GM18508 (cell line): ENCODE data around the gene KLF9.

Experiments used
- ATAC-seq: cut with Tn5 transposase; IDR thresholded peaks from one replicate; pipeline ENCODE4 v1.9.1; 2021; ENCODE audit warnings: moderate number of reproducible peaks; ENCODE audit not compliant: insufficient read depth, unreplicated experiment

Gene KLF9

DNA sequence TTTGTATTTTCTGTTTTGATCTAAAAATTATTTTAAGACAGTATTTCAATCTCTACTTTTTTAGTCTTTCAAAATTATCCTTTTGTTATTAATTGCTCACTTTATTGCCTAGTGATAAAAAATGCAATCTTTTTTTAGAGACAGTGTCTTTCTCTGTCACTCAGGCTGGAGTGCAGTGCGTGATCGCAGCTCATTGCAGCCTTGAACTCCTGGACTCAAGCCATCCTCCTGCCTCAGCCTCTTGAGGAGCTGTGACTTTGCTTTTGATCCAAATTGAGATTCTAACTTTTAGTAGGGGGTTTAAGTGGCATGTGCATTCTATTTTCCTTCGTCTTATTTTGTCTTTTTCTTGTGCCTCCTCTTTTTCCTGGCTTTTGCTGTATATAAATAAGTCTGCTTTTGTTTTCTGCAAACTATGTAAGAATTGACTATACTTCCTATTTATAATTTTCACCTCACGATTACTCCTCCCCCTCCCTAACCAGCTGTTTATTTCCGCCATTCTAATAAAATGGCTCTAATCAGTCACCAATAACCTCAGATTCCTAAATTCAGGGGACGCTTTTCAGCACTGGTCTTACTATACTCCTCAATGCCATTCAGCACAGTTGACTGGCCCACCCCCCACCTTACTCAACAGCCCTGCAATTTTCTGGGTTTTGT, 32.3 kb downstream of the KLF9 start:
- no peak for ATAC-seq

GRCh38 chr9:70374962-70375618, 39.4 kb downstream of the KLF9 start:
- ATAC-seq: no peak

DNA sequence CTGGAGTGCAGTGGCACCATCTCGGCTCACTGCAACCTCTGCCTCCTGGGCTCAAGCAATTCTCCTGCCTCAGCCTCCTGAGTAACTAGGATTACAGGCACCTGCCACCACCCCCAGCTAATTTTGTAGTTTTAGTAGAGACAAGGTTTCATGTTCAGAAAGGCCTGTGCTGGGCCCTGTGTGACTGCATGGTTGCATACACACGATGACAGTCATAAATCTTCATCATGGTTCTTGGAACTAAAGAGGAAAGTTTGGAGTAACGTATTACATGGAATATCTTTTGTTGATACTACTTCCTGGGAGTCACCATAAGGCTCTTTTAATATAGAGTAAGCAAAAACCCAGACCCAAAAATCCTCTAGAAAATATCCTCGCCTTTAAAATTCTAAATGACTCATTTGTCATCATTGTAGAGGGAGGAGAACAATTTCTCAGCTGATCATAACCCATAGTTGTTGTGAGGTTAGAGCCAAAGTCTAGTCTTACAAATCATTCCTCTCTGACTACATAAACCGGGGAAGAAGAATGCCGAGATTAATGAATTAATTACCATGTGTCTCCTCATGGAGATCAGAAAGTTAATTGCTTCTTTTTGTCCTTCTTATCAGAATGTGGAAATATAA, 47.0 kb downstream of the KLF9 start:
- no peak for ATAC-seq

- no peak for ATAC-seq
These were observed 50.7 kb downstream of the KLF9 start for GRCh38 chr9:70363760-70364159.

DNA sequence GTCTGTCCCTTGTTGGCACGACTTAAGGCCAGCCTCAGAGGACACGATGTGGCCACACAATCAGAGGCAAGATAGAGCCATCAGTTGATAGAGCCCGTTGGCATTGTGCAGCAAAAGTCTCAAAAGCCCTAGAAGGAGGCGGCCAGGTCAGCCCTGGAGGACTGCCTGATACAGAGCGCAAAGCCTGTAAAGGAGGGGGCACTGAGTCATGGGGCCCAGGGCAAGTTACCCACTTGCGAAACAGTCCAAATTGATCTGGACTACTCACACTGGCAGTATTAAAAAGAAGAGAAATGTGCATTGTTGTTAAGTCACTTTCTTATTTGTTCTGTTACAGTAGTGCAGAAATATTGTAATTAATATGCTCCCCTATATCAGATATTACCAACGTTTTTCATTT, 51.5 kb downstream of the KLF9 start:
- no peak for ATAC-seq

DNA sequence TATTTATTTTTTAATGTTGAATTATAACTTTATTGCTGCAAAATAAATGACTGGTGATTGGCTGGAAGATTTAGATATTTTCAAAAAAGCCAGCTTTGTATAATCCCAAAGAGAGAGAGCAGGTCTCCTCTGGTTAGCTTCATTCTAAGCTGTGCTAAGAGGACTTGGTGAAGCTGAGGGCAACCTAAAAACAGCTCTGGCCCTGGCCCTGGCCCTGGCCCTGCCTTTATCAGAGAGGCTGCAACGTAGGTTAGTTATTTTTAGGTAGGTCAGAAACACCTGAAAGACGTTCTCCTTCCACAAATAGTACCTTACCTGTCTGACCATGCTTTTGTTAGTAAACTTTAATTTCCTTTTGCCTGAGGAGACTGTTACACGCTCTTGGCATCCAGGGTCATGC, 58.7 kb downstream of the KLF9 start:
- no peak for ATAC-seq

GRCh38 chr9:70352802-70353201, 61.7 kb downstream of the KLF9 start:
- no peak for ATAC-seq

- no peak for ATAC-seq
These were observed 62.1 kb downstream of the KLF9 start for GRCh38 chr9:70352356-70352755.

DNA sequence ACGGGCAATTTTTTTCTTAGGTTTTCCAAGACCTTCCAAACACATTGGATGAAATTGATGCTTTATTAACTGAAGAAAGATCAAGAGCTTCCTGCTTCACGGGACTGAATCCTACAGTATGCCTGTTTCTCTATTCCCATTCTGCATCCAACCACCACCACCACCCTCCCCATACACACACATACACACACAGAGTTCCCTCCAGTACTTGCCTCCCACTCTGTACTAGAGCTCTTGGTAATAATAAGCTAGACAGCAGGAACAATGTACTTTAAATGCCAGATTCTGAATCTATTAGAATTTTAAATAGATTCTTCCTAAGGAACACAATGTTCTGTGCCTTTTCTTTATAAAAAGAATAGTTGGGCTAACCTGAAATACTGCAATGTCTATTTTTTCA, 67.4 kb downstream of the KLF9 start:
- no peak for ATAC-seq

- no peak for ATAC-seq
These were observed 73.9 kb downstream of the KLF9 start for GRCh38 chr9:70340572-70340971.
